SK-N-SH treated with all-trans-retinoic acid at 6 μM for 48 hours (cell line): ENCODE measurements around the gene ZNF581.

Experiments
- ATAC-seq: fragments of 200-7000 bp; cut with Tn5 transposase; 3 replicates; pipeline ENCODE4 v1.9.1; 2020; ENCODE audit warnings: mild to moderate bottlenecking, moderate library complexity
- ARNTL ChIP-seq: fragments of 450-650 bp; formaldehyde crosslinking; IDR thresholded peaks from 2 replicates; pipeline ENCODE4 v1.5.0; 2020; ENCODE audit warnings: low read depth, mild to moderate bottlenecking, moderate library complexity, borderline replicate concordance
- BACH2 ChIP-seq: fragments of 250-450 bp; sonication (Bioruptor Pico); IDR thresholded peaks from 2 replicates; pipeline ENCODE4 v1.9.0; 2021; ENCODE audit warnings: mild to moderate bottlenecking, borderline replicate concordance
- CSDC2 ChIP-seq: fragments of 250-450 bp; sonication (Bioruptor Pico); IDR thresholded peaks from 2 replicates; pipeline ENCODE4 v1.5.0; 2020; ENCODE audit warnings: mild to moderate bottlenecking, moderate library complexity
- ESRRG ChIP-seq: fragments of 250-450 bp; sonication (Bioruptor Pico); IDR thresholded peaks from 2 replicates; pipeline ENCODE4 v1.6.1; 2021; ENCODE audit warnings: mild to moderate bottlenecking
- GLIS3 ChIP-seq: fragments of 250-450 bp; sonication (Bioruptor Pico); IDR thresholded peaks from 2 replicates; pipeline ENCODE4 v1.5.0; 2020; ENCODE audit warnings: mild to moderate bottlenecking, moderate library complexity
- ISL1 ChIP-seq: fragments of 250-450 bp; sonication (Bioruptor Pico); IDR thresholded peaks from 2 replicates; pipeline ENCODE4 v2.1.2; 2022; ENCODE audit warnings: mild to moderate bottlenecking, moderate library complexity
- OSR1 ChIP-seq: fragments of 250-450 bp; sonication (Bioruptor Pico); IDR thresholded peaks from 2 replicates; pipeline ENCODE4 v1.8.0; 2022; ENCODE audit warnings: moderate library complexity, mild to moderate bottlenecking, inconsistent platforms
- PATZ1 ChIP-seq: fragments of 250-450 bp; sonication (Bioruptor Pico); IDR thresholded peaks from 2 replicates; pipeline ENCODE4 v1.8.0; 2020; ENCODE audit warnings: mild to moderate bottlenecking, moderate library complexity, borderline replicate concordance
- POU6F1 ChIP-seq: fragments of 250-450 bp; sonication (Bioruptor Pico); IDR thresholded peaks from 2 replicates; pipeline ENCODE4 v1.8.0; 2021; ENCODE audit warnings: low read depth, mild to moderate bottlenecking, moderate library complexity, borderline replicate concordance
- RARB ChIP-seq: fragments of 250-450 bp; sonication (Bioruptor Pico); IDR thresholded peaks from 2 replicates; pipeline ENCODE4 v1.8.0; 2021; ENCODE audit warnings: mild to moderate bottlenecking, moderate library complexity
- SNAI2 ChIP-seq: fragments of 250-450 bp; sonication (Bioruptor Pico); IDR thresholded peaks from 2 replicates; pipeline ENCODE4 v1.5.0; 2020; ENCODE audit warnings: mild to moderate bottlenecking, moderate library complexity
- TCF4 ChIP-seq: fragments of 250-450 bp; sonication (Bioruptor Pico); IDR thresholded peaks from 2 replicates; pipeline ENCODE4 v1.8.0; 2021; ENCODE audit warnings: mild to moderate bottlenecking, moderate library complexity, borderline replicate concordance
- TOX ChIP-seq: fragments of 250-450 bp; sonication (Bioruptor Pico); IDR thresholded peaks from 2 replicates; pipeline ENCODE4 v1.8.0; 2021; ENCODE audit warnings: mild to moderate bottlenecking, moderate library complexity, borderline replicate concordance
- ZC3H10 ChIP-seq: fragments of 250-450 bp; sonication (Bioruptor Pico); IDR thresholded peaks from 2 replicates; pipeline ENCODE4 v1.5.1; 2021; ENCODE audit warnings: mild to moderate bottlenecking, moderate library complexity
- ZFP3 ChIP-seq: fragments of 250-450 bp; sonication (Bioruptor Pico); IDR thresholded peaks from 2 replicates; pipeline ENCODE4 v1.5.0; 2020; ENCODE audit warnings: mild to moderate bottlenecking, moderate library complexity
- ZFP30 ChIP-seq: fragments of 450-650 bp; formaldehyde crosslinking; IDR thresholded peaks from 2 replicates; pipeline ENCODE4 v1.5.0; 2022; ENCODE audit warnings: mild to moderate bottlenecking, moderate library complexity
- ZNF565 ChIP-seq: fragments of 450-650 bp; formaldehyde crosslinking; conservative IDR thresholded peaks from 2 replicates; pipeline ENCODE4 v1.5.0; 2020; ENCODE audit warnings: low read depth, mild to moderate bottlenecking, moderate library complexity
- ZNF70 ChIP-seq: fragments of 450-650 bp; formaldehyde crosslinking; IDR thresholded peaks from 2 replicates; pipeline ENCODE4 v1.5.0; 2020; ENCODE audit warnings: mild to moderate bottlenecking, moderate library complexity
- ZNF8 ChIP-seq: fragments of 450-650 bp; formaldehyde crosslinking; IDR thresholded peaks from 2 replicates; pipeline ENCODE4 v1.5.0; 2020; ENCODE audit warnings: mild to moderate bottlenecking, moderate library complexity
- TF ChIP-seq, protein P1 (sequence below): fragments of 250-450 bp; sonication (Bioruptor Pico); IDR thresholded peaks from 2 replicates; pipeline ENCODE4 v1.5.0; 2020; ENCODE audit warnings: mild to moderate bottlenecking, moderate library complexity
- TF ChIP-seq, protein P2 (sequence below): fragments of 250-450 bp; sonication (Bioruptor Pico); IDR thresholded peaks from 2 replicates; pipeline ENCODE4 v1.5.1; 2020; ENCODE audit warnings: low read depth, mild to moderate bottlenecking, moderate library complexity
- TF ChIP-seq, protein P3 (sequence below): fragments of 250-450 bp; sonication (Bioruptor Pico); IDR thresholded peaks from 2 replicates; pipeline ENCODE4 v1.5.1; 2021; ENCODE audit warnings: mild to moderate bottlenecking, moderate library complexity

ZNF581 gene

DNA sequence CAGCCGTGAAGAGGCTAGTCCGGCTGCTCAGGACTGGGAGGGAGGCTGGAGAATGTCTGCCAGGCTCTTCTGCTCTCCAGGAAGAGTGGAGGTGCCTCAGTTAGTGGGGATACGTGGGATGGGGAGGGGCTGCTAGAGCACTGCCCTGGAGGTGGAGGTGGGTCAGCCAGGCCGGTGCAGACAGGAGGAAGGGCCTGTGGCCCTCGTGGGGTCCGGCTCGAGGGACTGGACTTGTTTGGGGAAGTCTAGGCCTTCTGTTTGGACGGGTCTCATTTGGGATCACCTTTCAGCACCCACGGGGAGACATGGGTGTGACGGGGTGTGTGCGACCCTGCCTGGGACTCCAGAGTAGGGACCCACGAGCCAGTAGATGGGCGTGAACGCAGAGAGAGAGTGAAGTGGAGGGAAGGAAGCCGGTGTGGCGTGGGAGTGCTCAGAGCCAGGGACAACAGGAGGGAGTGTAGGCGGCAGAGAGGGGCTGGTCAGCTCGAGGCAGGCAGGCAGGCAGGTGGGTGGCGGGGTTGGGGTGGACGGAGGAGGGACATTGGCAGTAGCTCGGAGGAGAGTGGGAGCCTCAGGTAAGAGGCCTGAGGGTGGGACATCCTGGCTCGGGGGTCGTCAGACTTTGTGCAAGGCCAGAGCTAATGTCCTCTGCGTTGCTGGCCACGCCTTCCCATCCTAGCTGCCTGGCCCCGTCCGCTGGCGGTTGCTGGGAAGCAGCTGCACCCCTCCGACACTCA, 43.0 kb downstream of the ZNF581 start:
- ATAC-seq = no peak
- TF ChIP-seq, protein P1, sequence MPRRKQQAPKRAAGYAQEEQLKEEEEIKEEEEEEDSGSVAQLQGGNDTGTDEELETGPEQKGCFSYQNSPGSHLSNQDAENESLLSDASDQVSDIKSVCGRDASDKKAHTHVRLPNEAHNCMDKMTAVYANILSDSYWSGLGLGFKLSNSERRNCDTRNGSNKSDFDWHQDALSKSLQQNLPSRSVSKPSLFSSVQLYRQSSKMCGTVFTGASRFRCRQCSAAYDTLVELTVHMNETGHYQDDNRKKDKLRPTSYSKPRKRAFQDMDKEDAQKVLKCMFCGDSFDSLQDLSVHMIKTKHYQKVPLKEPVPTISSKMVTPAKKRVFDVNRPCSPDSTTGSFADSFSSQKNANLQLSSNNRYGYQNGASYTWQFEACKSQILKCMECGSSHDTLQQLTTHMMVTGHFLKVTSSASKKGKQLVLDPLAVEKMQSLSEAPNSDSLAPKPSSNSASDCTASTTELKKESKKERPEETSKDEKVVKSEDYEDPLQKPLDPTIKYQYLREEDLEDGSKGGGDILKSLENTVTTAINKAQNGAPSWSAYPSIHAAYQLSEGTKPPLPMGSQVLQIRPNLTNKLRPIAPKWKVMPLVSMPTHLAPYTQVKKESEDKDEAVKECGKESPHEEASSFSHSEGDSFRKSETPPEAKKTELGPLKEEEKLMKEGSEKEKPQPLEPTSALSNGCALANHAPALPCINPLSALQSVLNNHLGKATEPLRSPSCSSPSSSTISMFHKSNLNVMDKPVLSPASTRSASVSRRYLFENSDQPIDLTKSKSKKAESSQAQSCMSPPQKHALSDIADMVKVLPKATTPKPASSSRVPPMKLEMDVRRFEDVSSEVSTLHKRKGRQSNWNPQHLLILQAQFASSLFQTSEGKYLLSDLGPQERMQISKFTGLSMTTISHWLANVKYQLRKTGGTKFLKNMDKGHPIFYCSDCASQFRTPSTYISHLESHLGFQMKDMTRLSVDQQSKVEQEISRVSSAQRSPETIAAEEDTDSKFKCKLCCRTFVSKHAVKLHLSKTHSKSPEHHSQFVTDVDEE (CRISPR knock-in tag) = no peak
- TF ChIP-seq ZC3H10 (CRISPR knock-in tag) (no peak), BACH2 (CRISPR knock-in tag) (no peak), SNAI2 (CRISPR knock-in tag) (no peak), ARNTL (CRISPR knock-in tag) (no peak), PATZ1 (CRISPR knock-in tag) (no peak), TOX (CRISPR knock-in tag) (no peak), ZNF70 (CRISPR knock-in tag) (no peak), TCF4 (CRISPR knock-in tag) (no peak), OSR1 (CRISPR knock-in tag) (no peak), GLIS3 (CRISPR knock-in tag) (no peak), ZNF565 (CRISPR knock-in tag) (no peak), RARB (CRISPR knock-in tag) (no peak), ZNF8 (CRISPR knock-in tag) (no peak), CSDC2 (no peak), ZFP30 (CRISPR knock-in tag) (no peak), ISL1 (CRISPR knock-in tag) (no peak)
- TF ChIP-seq, protein P2, sequence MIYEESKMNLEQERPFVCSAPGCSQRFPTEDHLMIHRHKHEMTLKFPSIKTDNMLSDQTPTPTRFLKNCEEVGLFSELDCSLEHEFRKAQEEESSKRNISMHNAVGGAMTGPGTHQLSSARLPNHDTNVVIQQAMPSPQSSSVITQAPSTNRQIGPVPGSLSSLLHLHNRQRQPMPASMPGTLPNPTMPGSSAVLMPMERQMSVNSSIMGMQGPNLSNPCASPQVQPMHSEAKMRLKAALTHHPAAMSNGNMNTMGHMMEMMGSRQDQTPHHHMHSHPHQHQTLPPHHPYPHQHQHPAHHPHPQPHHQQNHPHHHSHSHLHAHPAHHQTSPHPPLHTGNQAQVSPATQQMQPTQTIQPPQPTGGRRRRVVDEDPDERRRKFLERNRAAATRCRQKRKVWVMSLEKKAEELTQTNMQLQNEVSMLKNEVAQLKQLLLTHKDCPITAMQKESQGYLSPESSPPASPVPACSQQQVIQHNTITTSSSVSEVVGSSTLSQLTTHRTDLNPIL (CRISPR knock-in tag) = no peak
- TF ChIP-seq, protein P3, sequence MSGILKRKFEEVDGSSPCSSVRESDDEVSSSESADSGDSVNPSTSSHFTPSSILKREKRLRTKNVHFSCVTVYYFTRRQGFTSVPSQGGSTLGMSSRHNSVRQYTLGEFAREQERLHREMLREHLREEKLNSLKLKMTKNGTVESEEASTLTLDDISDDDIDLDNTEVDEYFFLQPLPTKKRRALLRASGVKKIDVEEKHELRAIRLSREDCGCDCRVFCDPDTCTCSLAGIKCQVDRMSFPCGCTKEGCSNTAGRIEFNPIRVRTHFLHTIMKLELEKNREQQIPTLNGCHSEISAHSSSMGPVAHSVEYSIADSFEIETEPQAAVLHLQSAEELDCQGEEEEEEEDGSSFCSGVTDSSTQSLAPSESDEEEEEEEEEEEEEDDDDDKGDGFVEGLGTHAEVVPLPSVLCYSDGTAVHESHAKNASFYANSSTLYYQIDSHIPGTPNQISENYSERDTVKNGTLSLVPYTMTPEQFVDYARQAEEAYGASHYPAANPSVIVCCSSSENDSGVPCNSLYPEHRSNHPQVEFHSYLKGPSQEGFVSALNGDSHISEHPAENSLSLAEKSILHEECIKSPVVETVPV (CRISPR knock-in tag) = no peak

DNA sequence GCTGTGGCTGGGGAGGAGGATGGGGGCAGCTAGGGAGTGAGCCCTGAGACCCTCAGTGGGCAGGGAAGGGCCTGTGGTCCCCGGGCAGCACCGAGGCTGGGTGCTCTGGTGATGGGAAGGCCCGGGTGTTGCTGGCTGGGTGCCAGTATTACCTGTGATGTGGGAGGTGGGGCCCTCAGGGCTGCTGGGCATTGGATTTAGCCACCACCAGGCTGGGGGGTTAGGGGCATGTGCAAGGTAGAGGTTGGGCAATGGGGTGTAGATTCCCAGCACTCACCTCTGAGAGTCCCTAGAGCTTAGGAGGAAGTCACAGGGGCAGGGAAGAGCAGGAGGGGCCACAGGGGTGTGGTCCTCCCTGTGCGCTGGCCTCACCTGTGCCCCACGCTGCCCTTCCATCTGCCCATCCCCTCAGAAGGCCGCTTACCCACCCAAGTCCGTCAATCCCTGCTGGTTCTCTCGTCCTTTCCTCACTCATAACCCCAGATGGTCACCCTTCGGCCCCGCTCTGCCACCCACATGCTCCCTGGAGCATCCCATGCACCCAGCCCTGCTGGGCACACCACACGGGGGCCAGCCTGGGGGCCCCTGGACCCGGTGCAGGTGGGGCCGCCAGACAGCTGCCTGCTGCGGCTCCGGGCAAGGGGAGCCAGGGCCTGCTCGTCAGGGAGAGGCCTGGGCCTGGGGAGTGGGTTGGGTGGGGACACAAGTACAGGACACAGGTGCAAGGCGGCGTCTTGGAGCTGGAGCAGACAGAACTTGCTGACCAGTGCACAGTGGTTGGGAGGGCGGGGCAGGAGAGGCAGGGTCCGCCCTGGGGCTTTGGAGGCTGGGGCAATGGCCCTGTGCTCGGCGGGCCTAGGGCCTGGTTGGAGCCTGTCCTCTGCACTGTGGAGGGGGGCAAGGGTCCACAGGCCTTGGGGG, 44.1 kb downstream of the ZNF581 start:
- no peak for ATAC-seq
- no peak for TF ChIP-seq ZFP3
- TF ChIP-seq ESRRG = no peak
- no peak for TF ChIP-seq ZNF8 (CRISPR knock-in tag)
- no peak for TF ChIP-seq PATZ1 (CRISPR knock-in tag)
- no peak for TF ChIP-seq RARB (CRISPR knock-in tag)
- TF ChIP-seq BACH2 (CRISPR knock-in tag) = no peak
- no peak for TF ChIP-seq ARNTL (CRISPR knock-in tag)
- no peak for TF ChIP-seq ZC3H10 (CRISPR knock-in tag)
- TF ChIP-seq, protein P3 (CRISPR knock-in tag) = no peak
- no peak for TF ChIP-seq OSR1 (CRISPR knock-in tag)
- TF ChIP-seq SNAI2 (CRISPR knock-in tag) = no peak
- TF ChIP-seq TCF4 (CRISPR knock-in tag) = no peak
- no peak for TF ChIP-seq POU6F1 (CRISPR knock-in tag)
- TF ChIP-seq CSDC2 = no peak
- no peak for TF ChIP-seq GLIS3 (CRISPR knock-in tag)
- TF ChIP-seq, protein P2 (CRISPR knock-in tag) = no peak
- no peak for TF ChIP-seq ZNF565 (CRISPR knock-in tag)
